GM12801 (cell line): Measurements from ENCODE around the gene CCAR1.

Source experiments
- TF ChIP-seq, protein P1 (sequence below): IDR thresholded peaks from one replicate; pipeline ENCODE4 v1.5.1; 2011; ENCODE audit warnings: control low read depth; ENCODE audit not compliant: insufficient read length; ENCODE audit errors: extremely low read depth

The CCAR1 gene

DNA sequence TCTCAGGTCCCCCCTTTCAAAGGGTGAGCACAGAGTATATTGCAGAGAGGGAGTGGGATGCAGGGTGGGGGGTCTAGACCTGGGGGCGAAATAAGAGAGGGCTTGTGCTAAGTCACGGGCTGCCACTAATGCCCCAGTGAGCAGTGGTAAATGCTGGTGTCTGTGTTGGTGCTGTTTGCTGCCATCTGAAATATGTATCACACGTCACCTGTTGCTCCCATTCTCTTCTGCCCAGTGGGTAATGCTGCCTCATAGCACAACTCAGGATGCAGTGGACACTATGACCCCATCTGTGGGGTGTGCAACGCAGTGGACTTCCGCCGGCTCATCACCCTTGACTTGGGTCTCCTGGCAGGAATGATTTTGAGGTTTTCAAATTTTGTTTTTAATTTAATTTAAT is 108.9 kb downstream of the CCAR1 start:
- TF ChIP-seq, protein P1, sequence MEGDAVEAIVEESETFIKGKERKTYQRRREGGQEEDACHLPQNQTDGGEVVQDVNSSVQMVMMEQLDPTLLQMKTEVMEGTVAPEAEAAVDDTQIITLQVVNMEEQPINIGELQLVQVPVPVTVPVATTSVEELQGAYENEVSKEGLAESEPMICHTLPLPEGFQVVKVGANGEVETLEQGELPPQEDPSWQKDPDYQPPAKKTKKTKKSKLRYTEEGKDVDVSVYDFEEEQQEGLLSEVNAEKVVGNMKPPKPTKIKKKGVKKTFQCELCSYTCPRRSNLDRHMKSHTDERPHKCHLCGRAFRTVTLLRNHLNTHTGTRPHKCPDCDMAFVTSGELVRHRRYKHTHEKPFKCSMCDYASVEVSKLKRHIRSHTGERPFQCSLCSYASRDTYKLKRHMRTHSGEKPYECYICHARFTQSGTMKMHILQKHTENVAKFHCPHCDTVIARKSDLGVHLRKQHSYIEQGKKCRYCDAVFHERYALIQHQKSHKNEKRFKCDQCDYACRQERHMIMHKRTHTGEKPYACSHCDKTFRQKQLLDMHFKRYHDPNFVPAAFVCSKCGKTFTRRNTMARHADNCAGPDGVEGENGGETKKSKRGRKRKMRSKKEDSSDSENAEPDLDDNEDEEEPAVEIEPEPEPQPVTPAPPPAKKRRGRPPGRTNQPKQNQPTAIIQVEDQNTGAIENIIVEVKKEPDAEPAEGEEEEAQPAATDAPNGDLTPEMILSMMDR: no peak

DNA sequence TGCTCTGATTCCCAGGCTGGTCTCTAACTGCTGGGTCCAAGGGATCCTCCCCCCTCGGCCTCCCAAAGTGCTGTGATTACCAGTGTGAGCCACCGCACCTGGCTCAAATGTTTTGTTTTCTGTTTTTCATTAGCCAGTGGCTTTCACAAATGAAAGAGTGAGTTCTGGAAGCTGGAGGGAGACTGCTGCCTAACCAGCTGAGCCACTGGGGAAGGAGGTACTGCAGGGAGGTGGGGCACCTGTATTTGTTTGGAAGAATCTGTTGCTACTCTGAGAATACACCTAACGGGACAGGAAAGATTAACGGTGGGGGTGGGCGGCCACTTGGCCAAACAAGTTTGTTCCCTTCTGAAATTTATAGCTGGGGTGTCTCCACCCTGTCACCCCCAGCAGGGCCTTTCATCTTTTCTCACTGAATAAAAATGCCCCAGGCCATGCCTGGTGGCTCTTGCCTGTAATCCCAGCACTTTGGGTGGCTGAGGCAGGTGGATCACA is 111.0 kb downstream of the CCAR1 start:
- TF ChIP-seq, protein P1: no peak

DNA sequence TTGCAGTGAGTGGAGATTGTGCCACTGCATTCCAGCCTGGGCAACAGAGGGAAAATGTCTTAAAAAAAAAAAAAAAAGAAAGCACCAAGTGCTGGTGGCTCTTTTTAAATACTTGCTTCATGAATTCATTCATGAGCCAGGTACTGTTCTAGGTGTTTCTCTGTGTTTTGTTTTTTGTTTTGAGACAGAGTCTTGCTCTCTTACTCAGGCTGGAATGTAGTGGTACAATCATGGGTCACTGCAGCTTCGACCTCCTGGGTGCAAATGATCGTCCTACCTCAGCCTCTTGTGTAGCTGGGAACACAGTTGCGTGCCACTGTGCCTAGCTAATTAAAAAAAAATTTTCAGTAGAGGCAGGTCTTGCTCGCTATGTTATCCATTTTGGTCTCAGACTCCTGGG is 111.6 kb downstream of the CCAR1 start:
- TF ChIP-seq, protein P1: no peak

GRCh38 chr10:68837626-68838322 is 116.7 kb downstream of the CCAR1 start:
- TF ChIP-seq, protein P1: no peak
